HepG2 (cell line): ENCODE data around the gene AMOTL1. TPM values are rescaled to one million over a fixed set of nuclear protein-coding genes. Genes with fewer than 3 reads are reported as not detected.

ENCODE experiments used
- ATAC-seq: fragments of 200-7000 bp; cut with Tn5 transposase; 3 replicates; pipeline ENCODE4 v1.9.1; 2020; ENCODE audit warnings: mild to moderate bottlenecking, moderate library complexity
- BruUV-seq: library from RNA; stranded (reverse); fragments of 400-500 nt; replicated peaks from 2 replicates; lab custom pipeline; 2021; lab: Mats Ljungman, UMichigan
- CTCF ChIA-PET: fragments of 300-600 bp; formaldehyde crosslinking; extraction: SDS; loops from one replicate; lab custom pipeline; 2021; ENCODE audit warnings: low total read pairs, inconsistent platforms, low intra/inter-chr PET ratio; lab: Yijun Ruan, JAX
- POLR2A ChIA-PET: fragments of 350-600 bp; sonication (Branson Sonifier 250); formaldehyde crosslinking; loops from one replicate; lab custom pipeline; 2020; ENCODE audit warnings: antibody characterized with exemption, inconsistent platforms; lab: Yijun Ruan, JAX
- DNase-seq: peaks from one replicate; pipeline ENCODE4 v3.0.0-alpha.2; 2015; ENCODE audit warnings: low spot score
- FAIRE-seq: peaks from 3 replicates; lab custom pipeline; 2011; peaks lifted over from hg19 to GRCh38; lab: Jason Lieb, UNC
- H2AFZ ChIP-seq: one replicate; pipeline ENCODE4 v1.6.1; 2011; ENCODE audit warnings: low read length, inconsistent platforms
- H3K27ac ChIP-seq: fragments of 300-600 bp; 3 replicates; pipeline ENCODE4 v1.8.0; 2011; ENCODE audit warnings: mixed run types, mild to moderate bottlenecking, mixed read lengths, low read length, inconsistent platforms; ENCODE audit not compliant: insufficient read depth; ENCODE audit errors: extremely low read length
- H3K27me3 ChIP-seq, 2 experiments: fragments of 200-600 bp in 1 of 2; 2 replicates in 1 of 2; 3 replicates in 1 of 2; pipeline versions ENCODE4 v1.6.0 to v1.8.0; 2011; ENCODE audit warnings: low read length in 2 of 2, mild to moderate bottlenecking in 2 of 2, moderate library complexity in 2 of 2, inconsistent platforms in 1 of 2; ENCODE audit not compliant: insufficient read depth in 2 of 2, control insufficient read depth in 1 of 2
- H3K36me3 ChIP-seq, 2 experiments: fragments of 200-600 bp in 1 of 2; replicated peaks in 1 of 2; 2 replicates in 1 of 2; 3 replicates in 1 of 2; pipeline versions ENCODE4 v1.5.1 to v1.8.0; 2011; ENCODE audit warnings: low read length in 2 of 2, inconsistent platforms in 1 of 2; ENCODE audit not compliant: insufficient read depth in 2 of 2, control insufficient read depth in 1 of 2
- H3K4me1 ChIP-seq: 2 replicates; pipeline ENCODE4 v1.5.1; 2012; ENCODE audit warnings: low read length, inconsistent platforms; ENCODE audit not compliant: insufficient read depth
- H3K4me2 ChIP-seq: 2 replicates; pipeline ENCODE4 v1.6.0; 2011; ENCODE audit warnings: low read depth, low read length, inconsistent platforms
- H3K4me3 ChIP-seq, 3 experiments: fragments of 200-600 bp in 1 of 3; sonication (generic), shearing (Covaris generic) in 1 of 3; replicated peaks in 1 of 3; 2 replicates each; pipeline ENCODE4 v1.5.1; 2011 to 2016; ENCODE audit warnings: low read length in 3 of 3, inconsistent platforms in 2 of 3, low read depth in 2 of 3, mild to moderate bottlenecking in 2 of 3, control low read depth in 1 of 3, mixed read lengths in 1 of 3; ENCODE audit not compliant: insufficient read depth in 1 of 3
- H3K79me2 ChIP-seq: one replicate; pipeline ENCODE4 v1.6.1; 2011; ENCODE audit warnings: low read length, inconsistent platforms; ENCODE audit not compliant: insufficient read depth
- H3K9ac ChIP-seq: 2 replicates; pipeline ENCODE4 v1.6.0; 2011; ENCODE audit warnings: mild to moderate bottlenecking, low read depth, low read length, inconsistent platforms; ENCODE audit not compliant: insufficient read depth
- H3K9me3 ChIP-seq: 2 replicates; pipeline ENCODE4 v1.5.1; 2012; ENCODE audit warnings: mild to moderate bottlenecking, low read length
- H4K20me1 ChIP-seq: 2 replicates; pipeline ENCODE4 v1.6.0; 2011; ENCODE audit warnings: inconsistent platforms, mild to moderate bottlenecking, low read length, moderate library complexity; ENCODE audit not compliant: insufficient read depth
- JARID2 ChIP-seq: sonication (generic); formaldehyde crosslinking; IDR thresholded peaks from 2 replicates; pipeline ENCODE4 v1.8.1; 2023; ENCODE audit warnings: missing genetic modification reagents, inconsistent platforms; ENCODE audit not compliant: insufficient replicate concordance
- SATB2 ChIP-seq: sonication (generic); formaldehyde crosslinking; IDR thresholded peaks from 2 replicates; pipeline ENCODE4 v1.5.0; 2020; ENCODE audit warnings: missing genetic modification reagents
- SNAPC2 ChIP-seq: sonication (generic); formaldehyde crosslinking; IDR thresholded peaks from 2 replicates; pipeline ENCODE4 v1.8.1; 2022; ENCODE audit warnings: mild to moderate bottlenecking, missing genetic modification reagents
- TCF12 ChIP-seq, 2 experiments: fragments of 450-650 bp in 1 of 2; sonication (generic) in 1 of 2; formaldehyde crosslinking in 1 of 2; IDR thresholded peaks; 2 replicates each; pipeline versions ENCODE4 v1.6.1 to v1.8.0; 2017 to 2022; ENCODE audit warnings: antibody characterized with exemption in 1 of 2, mild to moderate bottlenecking in 1 of 2, missing genetic modification reagents in 1 of 2, moderate library complexity in 1 of 2
- TEAD2 ChIP-seq: sonication (generic); formaldehyde crosslinking; IDR thresholded peaks from 2 replicates; pipeline ENCODE4 v1.9.0; 2021; ENCODE audit warnings: missing genetic modification reagents
- TERF1 ChIP-seq: sonication (generic); formaldehyde crosslinking; IDR thresholded peaks from 2 replicates; pipeline ENCODE4 v1.8.0; 2022; ENCODE audit warnings: mild to moderate bottlenecking, missing genetic modification reagents, moderate library complexity
- ZNF160 ChIP-seq: sonication (generic); formaldehyde crosslinking; IDR thresholded peaks from 2 replicates; pipeline ENCODE4 v1.8.0; 2022; ENCODE audit warnings: mild to moderate bottlenecking, inconsistent platforms, missing genetic modification reagents
- ZNF33B ChIP-seq: sonication (generic); formaldehyde crosslinking; IDR thresholded peaks from 2 replicates; pipeline ENCODE4 v1.5.1; 2020; ENCODE audit warnings: mild to moderate bottlenecking, missing genetic modification reagents
- ZNF460 ChIP-seq: sonication (generic); formaldehyde crosslinking; IDR thresholded peaks from 2 replicates; pipeline ENCODE4 v1.5.1; 2020; ENCODE audit warnings: missing genetic modification reagents, mild to moderate bottlenecking, borderline replicate concordance
- ZNF605 ChIP-seq: sonication (generic); formaldehyde crosslinking; IDR thresholded peaks from 2 replicates; pipeline ENCODE4 v1.8.0; 2022; ENCODE audit warnings: mild to moderate bottlenecking, missing genetic modification reagents
- WGBS: methylation state at CpG from one replicate; pipeline ENCODE4 v1.1.6; 2017; ENCODE audit warnings: low lambda C conversion rate; 5-methylcytosine and 5-hydroxymethylcytosine counted together
- in situ Hi-C: cut with HindIII; loops from 2 replicates; pipeline ENCODE4 v1.10.0; 2017; ENCODE audit warnings: low pct_unique_long_range_greater_than_20kb; ENCODE audit not compliant: extremely low pct_ligation_motif_present
- intact Hi-C: fragments of 100-400 bp; cut with micrococcal nuclease; formaldehyde crosslinking; loops from one replicate; pipeline ENCODE4 v1.10.0; 2022; ENCODE audit not compliant: unreplicated experiment
- polyA plus RNA-seq, 8 experiments: library from polyadenylated mRNA; depleted of rRNA in 3 of 8; stranded (reverse) in 7 of 8; unstranded in 1 of 8; fragments of >200 nt; fragmentation: Illumina TruSeq in 4 of 8; extraction: Trizol in 4 of 8; gene quantifications; 2 replicates each; pipeline versions ENCODE4 v1.2.1 to v1.2.3, GENCODE V29; 2011 to 2016; ENCODE audit warnings: low read depth in 4 of 8, missing spikeins in 1 of 8, mixed read lengths in 1 of 8; ENCODE audit not compliant: insufficient read depth in 1 of 8
- total RNA-seq, 5 experiments: library from RNA; depleted of rRNA; stranded (reverse); fragments of >200 nt; fragmentation: Illumina TruSeq; extraction: Trizol; gene quantifications; 2 replicates each; pipeline ENCODE4 v1.2.3, GENCODE V29; 2016; ENCODE audit warnings: low read depth in 1 of 5
- TF ChIP-seq, protein P1 (sequence below): sonication (generic); formaldehyde crosslinking; IDR thresholded peaks from 2 replicates; pipeline ENCODE4 v1.5.0; 2020; ENCODE audit warnings: mild to moderate bottlenecking, missing genetic modification reagents
- TF ChIP-seq, protein P2 (sequence below): sonication (generic); formaldehyde crosslinking; IDR thresholded peaks from 2 replicates; pipeline ENCODE4 v1.4.0; 2020; ENCODE audit warnings: missing genetic modification reagents
- TF ChIP-seq, protein P3 (sequence below): sonication (generic); formaldehyde crosslinking; IDR thresholded peaks from 2 replicates; pipeline ENCODE4 v1.8.0; 2022; ENCODE audit warnings: missing genetic modification reagents, mild to moderate bottlenecking, inconsistent platforms, borderline replicate concordance
- TF ChIP-seq, protein P4 (sequence below): sonication (generic); formaldehyde crosslinking; IDR thresholded peaks from 2 replicates; pipeline ENCODE4 v1.5.1; 2020; ENCODE audit warnings: mild to moderate bottlenecking, missing genetic modification reagents, moderate library complexity

Gene AMOTL1
- total and polyA plus RNA-seq, 2 of the 13 experiments (the other 11 are each of a cell fraction or from before 2014, with no cell fraction given): 0.01 to 0.20 TPM

DNA sequence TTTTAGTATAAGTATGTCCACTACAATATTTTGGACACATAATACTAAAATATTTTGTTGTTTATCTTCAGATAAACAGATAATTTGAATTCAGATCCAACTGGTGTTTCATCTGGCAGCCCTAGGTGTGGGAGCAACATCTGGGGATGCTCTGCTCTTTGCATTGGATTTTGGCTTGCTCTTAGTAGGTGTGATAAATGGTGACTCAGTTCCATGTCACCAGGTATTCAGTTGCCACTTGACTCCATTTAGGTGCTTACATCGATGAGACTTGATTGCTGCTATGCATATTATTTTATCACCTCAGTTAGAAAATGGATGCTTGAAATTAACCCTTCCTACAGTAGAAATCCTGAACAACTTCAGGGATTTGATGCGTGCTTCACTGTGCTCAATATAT lies 13.3 kb upstream of the AMOTL1 start:
- ATAC-seq (no peak), FAIRE-seq (no peak), DNase-seq (no peak)
- CTCF ChIA-PET: no interaction called here
- H4K20me1 ChIP-seq: no peaks in the 10 kb centered on the region
- in situ Hi-C loops (no loop called here), intact Hi-C loops (no loop called here)
- H3K79me2 ChIP-seq: no peaks in the 10 kb centered on the region
- POLR2A ChIA-PET: no interaction called here
- BruUV-seq: no TSS peak
- no peak overlapping the region for H2AFZ ChIP-seq
- no peak overlapping the region for H3K4me3 ChIP-seq
- H3K4me2 ChIP-seq: no peak overlapping the region
- 20% methylated on average over 2 of the region's 2 CpGs for WGBS
- H3K9ac ChIP-seq: no peak overlapping the region
- H3K27me3 ChIP-seq: no peaks in the 10 kb centered on the region
- TF ChIP-seq, protein P1, sequence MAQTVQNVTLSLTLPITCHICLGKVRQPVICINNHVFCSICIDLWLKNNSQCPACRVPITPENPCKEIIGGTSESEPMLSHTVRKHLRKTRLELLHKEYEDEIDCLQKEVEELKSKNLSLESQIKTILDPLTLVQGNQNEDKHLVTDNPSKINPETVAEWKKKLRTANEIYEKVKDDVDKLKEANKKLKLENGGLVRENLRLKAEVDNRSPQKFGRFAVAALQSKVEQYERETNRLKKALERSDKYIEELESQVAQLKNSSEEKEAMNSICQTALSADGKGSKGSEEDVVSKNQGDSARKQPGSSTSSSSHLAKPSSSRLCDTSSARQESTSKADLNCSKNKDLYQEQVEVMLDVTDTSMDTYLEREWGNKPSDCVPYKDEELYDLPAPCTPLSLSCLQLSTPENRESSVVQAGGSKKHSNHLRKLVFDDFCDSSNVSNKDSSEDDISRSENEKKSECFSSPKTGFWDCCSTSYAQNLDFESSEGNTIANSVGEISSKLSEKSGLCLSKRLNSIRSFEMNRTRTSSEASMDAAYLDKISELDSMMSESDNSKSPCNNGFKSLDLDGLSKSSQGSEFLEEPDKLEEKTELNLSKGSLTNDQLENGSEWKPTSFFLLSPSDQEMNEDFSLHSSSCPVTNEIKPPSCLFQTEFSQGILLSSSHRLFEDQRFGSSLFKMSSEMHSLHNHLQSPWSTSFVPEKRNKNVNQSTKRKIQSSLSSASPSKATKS: no peak
- TF ChIP-seq TEAD2 (CRISPR knock-in tag) (no peak), JARID2 (CRISPR knock-in tag) (no peak), ZNF605 (CRISPR knock-in tag) (no peak), ZNF33B (CRISPR knock-in tag) (no peak), TCF12 (IDR thresholded peaks at IDR 0.05) (no peak), TCF12 (CRISPR knock-in tag; IDR thresholded peaks at IDR 0.05) (no peak), SNAPC2 (CRISPR knock-in tag) (no peak), ZNF460 (CRISPR knock-in tag) (no peak), SATB2 (CRISPR knock-in tag) (no peak), TERF1 (CRISPR knock-in tag) (no peak), ZNF160 (no peak)
- TF ChIP-seq, protein P2, sequence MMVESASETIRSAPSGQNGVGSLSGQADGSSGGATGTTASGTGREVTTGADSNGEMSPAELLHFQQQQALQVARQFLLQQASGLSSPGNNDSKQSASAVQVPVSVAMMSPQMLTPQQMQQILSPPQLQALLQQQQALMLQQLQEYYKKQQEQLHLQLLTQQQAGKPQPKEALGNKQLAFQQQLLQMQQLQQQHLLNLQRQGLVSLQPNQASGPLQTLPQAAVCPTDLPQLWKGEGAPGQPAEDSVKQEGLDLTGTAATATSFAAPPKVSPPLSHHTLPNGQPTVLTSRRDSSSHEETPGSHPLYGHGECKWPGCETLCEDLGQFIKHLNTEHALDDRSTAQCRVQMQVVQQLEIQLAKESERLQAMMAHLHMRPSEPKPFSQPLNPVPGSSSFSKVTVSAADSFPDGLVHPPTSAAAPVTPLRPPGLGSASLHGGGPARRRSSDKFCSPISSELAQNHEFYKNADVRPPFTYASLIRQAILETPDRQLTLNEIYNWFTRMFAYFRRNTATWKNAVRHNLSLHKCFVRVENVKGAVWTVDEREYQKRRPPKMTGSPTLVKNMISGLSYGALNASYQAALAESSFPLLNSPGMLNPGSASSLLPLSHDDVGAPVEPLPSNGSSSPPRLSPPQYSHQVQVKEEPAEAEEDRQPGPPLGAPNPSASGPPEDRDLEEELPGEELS (CRISPR knock-in tag): no peak
- TF ChIP-seq, protein P3, sequence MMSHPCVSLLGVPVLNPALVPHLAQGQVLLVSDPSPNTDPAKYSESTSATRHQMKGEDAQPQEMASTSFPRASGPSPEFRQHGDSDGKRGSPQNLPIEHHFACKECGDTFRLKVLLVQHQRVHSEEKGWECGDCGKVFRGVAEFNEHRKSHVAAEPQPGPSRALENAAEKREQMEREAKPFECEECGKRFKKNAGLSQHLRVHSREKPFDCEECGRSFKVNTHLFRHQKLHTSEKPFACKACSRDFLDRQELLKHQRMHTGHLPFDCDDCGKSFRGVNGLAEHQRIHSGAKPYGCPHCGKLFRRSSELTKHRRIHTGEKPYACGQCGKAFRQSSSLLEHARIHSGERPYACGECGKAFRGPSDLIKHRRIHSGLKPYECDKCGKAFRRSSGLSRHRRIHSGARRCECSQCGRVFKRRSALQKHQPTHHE: no peak
- TF ChIP-seq, protein P4, sequence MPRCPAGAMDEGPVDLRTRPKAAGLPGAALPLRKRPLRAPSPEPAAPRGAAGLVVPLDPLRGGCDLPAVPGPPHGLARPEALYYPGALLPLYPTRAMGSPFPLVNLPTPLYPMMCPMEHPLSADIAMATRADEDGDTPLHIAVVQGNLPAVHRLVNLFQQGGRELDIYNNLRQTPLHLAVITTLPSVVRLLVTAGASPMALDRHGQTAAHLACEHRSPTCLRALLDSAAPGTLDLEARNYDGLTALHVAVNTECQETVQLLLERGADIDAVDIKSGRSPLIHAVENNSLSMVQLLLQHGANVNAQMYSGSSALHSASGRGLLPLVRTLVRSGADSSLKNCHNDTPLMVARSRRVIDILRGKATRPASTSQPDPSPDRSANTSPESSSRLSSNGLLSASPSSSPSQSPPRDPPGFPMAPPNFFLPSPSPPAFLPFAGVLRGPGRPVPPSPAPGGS (CRISPR knock-in tag): no peak
- H3K9me3 ChIP-seq: no peaks in the 10 kb centered on the region
- no peaks in the 10 kb centered on the region for H3K4me1 ChIP-seq
- no peak overlapping the region for H3K27ac ChIP-seq
- no peaks in the 10 kb centered on the region for H3K36me3 ChIP-seq
